NT2/D1 (cell line): ENCODE results near the gene SDHA.
A peak's percentile ranks its signal among the peaks of the same experiment; 100 is the strongest.
"Not testable (repeated sequence)": the region's sequence is repeated elsewhere in the genome, so short reads cannot be mapped to it uniquely, and the experiment has no call there.

Experiments
- DNase-seq: peaks from one replicate; pipeline ENCODE4 v3.0.0-alpha.2; 2011; ENCODE audit warnings: low read depth, low spot score
- H3K27me3 ChIP-seq: 2 replicates; pipeline ENCODE4 v1.6.0; 2011; ENCODE audit warnings: mild to moderate bottlenecking; ENCODE audit not compliant: insufficient read length, insufficient read depth
- H3K36me3 ChIP-seq: 2 replicates; pipeline ENCODE4 v1.6.1; 2011; ENCODE audit warnings: mild to moderate bottlenecking, low read length, mixed read lengths; ENCODE audit not compliant: insufficient read depth, insufficient read length
- H3K4me1 ChIP-seq: 2 replicates; pipeline ENCODE4 v1.5.1; 2011; ENCODE audit not compliant: insufficient read depth, insufficient read length
- H3K4me3 ChIP-seq: 2 replicates; pipeline ENCODE4 v1.5.1; 2011; ENCODE audit warnings: low read depth; ENCODE audit not compliant: insufficient read length
- H3K9ac ChIP-seq: 2 replicates; pipeline ENCODE4 v1.6.0; 2011; ENCODE audit warnings: low read depth; ENCODE audit not compliant: insufficient read length
- H3K9me3 ChIP-seq: 2 replicates; pipeline ENCODE4 v1.5.1; 2011; ENCODE audit warnings: mild to moderate bottlenecking, low read length; ENCODE audit not compliant: insufficient read depth
- SUZ12 ChIP-seq: IDR thresholded peaks from 2 replicates; pipeline ENCODE4 v1.6.1; 2011; ENCODE audit not compliant: insufficient read length, insufficient read depth; ENCODE audit errors: extremely low read depth
- YY1 ChIP-seq: IDR thresholded peaks from 2 replicates; pipeline ENCODE4 v1.6.1; 2011; ENCODE audit not compliant: insufficient read length, insufficient read depth
- ZNF274 ChIP-seq: IDR thresholded peaks from 2 replicates; pipeline ENCODE4 v1.6.1; 2011; ENCODE audit warnings: mild to moderate bottlenecking, low read depth, low read length

The SDHA gene

GRCh38 chr5:264338-264737 is 46.2 kb downstream of the SDHA start:
- Histone ChIP-seq H3K4me3 (no peak overlapping the region), H3K9me3 (no peaks in the 10 kb centered on the region), H3K4me1 (no peaks in the 10 kb centered on the region), H3K27me3 (no peaks in the 10 kb centered on the region), H3K36me3 (peaks cover 14% of the 10 kb centered on the region), H3K9ac (no peak overlapping the region)
- no peak for DNase-seq
- TF ChIP-seq YY1 (no peak), ZNF274 (no peak), SUZ12 (no peak)

DNA sequence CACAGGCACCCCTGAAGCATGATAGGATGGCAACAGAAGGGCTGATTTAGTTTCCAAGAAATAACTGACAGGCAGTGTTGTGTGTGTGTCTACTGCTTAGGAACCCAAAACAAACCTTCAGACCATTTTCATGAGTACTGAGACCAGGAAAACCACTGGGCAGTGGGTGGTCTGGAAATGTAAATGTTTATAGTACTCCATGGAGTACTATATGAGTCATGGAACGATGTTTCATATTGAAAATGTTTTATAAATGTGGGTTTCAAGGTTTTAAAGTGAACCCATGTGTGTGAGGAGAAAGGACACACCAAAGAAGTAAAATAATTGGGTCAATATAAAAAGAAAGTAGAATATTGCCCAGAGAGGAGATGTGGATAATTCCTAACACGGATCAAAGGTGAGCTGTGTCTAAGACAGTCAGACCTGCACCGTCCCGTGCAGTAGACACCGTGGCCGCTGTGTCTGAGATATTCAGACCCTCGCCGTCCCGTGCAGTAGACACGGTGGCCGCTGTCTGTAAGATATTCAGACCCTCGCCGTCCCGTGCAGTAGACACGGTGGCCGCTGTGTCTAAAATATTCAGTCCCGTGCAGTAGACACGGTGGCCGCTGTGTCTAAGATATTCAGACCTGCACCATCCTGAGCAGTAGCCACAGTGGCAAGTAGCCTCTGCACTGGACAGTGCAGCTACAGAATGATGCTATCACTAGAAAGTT is 48.3 kb downstream of the SDHA start:
- not testable (repeated sequence) for DNase-seq, H3K9ac ChIP-seq, H3K27me3 ChIP-seq, H3K4me1 ChIP-seq, H3K9me3 ChIP-seq, H3K4me3 ChIP-seq
- H3K36me3 ChIP-seq = peaks cover 14% of the 10 kb centered on the region

- no peaks in the 10 kb centered on the region for H3K9me3 ChIP-seq
- H3K4me1 ChIP-seq = peaks cover 4% of the 10 kb centered on the region
- no peaks in the 10 kb centered on the region for H3K27me3 ChIP-seq
- H3K9ac ChIP-seq = no peak overlapping the region
- peaks cover 11% of the 10 kb centered on the region for H3K36me3 ChIP-seq
- no peak for DNase-seq
- no peak for TF ChIP-seq SUZ12
- TF ChIP-seq ZNF274 = no peak
- TF ChIP-seq YY1 = no peak
- no peak overlapping the region for H3K4me3 ChIP-seq
These were observed 49.6 kb downstream of the SDHA start for GRCh38 chr5:267716-268115.

- Histone ChIP-seq H3K36me3 (peaks cover 21% of the 10 kb centered on the region), H3K4me3 (no peak overlapping the region), H3K4me1 (peaks cover 4% of the 10 kb centered on the region), H3K27me3 (no peaks in the 10 kb centered on the region), H3K9ac (peak overlapping the region; percentile 67), H3K9me3 (no peaks in the 10 kb centered on the region)
- no peak for DNase-seq
- TF ChIP-seq YY1 (no peak), SUZ12 (no peak), ZNF274 (no peak)
These were observed 52.2 kb downstream of the SDHA start for GRCh38 chr5:270340-270739.

GRCh38 chr5:271828-272167 is 53.7 kb downstream of the SDHA start:
- H3K4me1 ChIP-seq, H3K9me3 ChIP-seq, DNase-seq, H3K27me3 ChIP-seq: not testable (repeated sequence)
- H3K9ac ChIP-seq = peak overlapping the region; percentile 87
- peaks cover 30% of the 10 kb centered on the region for H3K36me3 ChIP-seq
- H3K4me3 ChIP-seq = peak overlapping the region; percentile 89

DNA sequence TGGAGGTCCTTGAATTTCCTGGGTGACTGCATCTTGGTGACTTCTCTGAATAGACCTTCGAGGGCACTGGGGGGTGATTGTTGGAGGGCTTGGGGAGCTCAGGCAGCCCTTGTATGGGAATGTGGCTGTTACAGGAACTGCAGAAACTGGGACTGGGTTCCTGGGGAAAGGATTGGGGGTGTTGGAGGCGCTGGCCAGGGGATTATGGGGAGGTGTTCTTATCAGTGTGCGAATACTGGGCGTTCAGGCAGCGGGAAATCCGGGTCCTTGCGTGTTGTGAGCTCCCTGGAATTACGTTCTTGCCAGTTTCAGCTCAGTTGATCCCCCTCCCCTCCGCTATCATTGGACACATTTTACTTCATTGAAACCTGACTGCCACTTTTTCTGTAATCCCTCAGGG is 55.0 kb downstream of the SDHA start:
- not testable (repeated sequence) for H3K27me3 ChIP-seq, H3K9me3 ChIP-seq, H3K4me3 ChIP-seq, H3K4me1 ChIP-seq, H3K9ac ChIP-seq, DNase-seq
- peaks cover 30% of the 10 kb centered on the region for H3K36me3 ChIP-seq

DNA sequence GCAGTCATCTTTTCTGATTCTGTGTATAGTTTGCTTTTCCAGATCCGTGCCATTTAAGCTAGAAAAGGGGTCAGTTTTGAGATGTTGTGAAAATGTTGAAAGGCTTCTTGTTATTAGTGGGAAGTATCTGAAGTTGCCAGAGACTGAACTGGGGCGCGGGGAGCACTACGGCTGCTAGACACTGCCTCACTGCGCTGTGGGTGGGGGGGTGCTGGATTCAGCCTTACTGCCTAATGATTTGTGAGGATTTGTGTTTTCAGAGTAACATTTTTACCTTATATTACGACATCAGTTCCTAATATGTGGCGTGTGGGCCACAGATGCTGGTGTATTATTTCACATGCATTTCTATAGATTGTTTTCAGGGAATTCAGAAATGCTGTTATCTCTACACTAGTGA is 55.4 kb downstream of the SDHA start:
- H3K4me3 ChIP-seq, H3K9me3 ChIP-seq, DNase-seq, H3K27me3 ChIP-seq, H3K9ac ChIP-seq, H3K4me1 ChIP-seq: not testable (repeated sequence)
- peaks cover 30% of the 10 kb centered on the region for H3K36me3 ChIP-seq

GRCh38 chr5:274346-274745 is 56.2 kb downstream of the SDHA start:
- not testable (repeated sequence) for H3K4me1 ChIP-seq, H3K27me3 ChIP-seq, H3K4me3 ChIP-seq, H3K9me3 ChIP-seq, H3K9ac ChIP-seq, DNase-seq
- H3K36me3 ChIP-seq = peaks cover 35% of the 10 kb centered on the region
